ENCODE measurements around the gene DZIP1. TPM values are rescaled to one million over a fixed set of nuclear protein-coding genes. Genes with fewer than 3 reads are reported as not detected.
A peak's percentile ranks its signal among the peaks of the same experiment; 100 is the strongest.
"Not testable (repeated sequence)": the region's sequence is repeated elsewhere in the genome, so short reads cannot be mapped to it uniquely, and the experiment has no call there.

The DZIP1 gene
- total RNA-seq, 4 donors from 2014 or later, result 2.5 to 61.9 (median 5.2) TPM

- H3K9me3 ChIP-seq, result no peaks in the 10 kb centered on the region
- peak overlapping the region; percentile 89 to 98 (median 94) for H3K27ac ChIP-seq
- H3K27me3 ChIP-seq, result no peaks in the 10 kb centered on the region
- H3K4me1 ChIP-seq, result peaks cover 0 to 18% (median 0%) of the 10 kb centered on the region in 4 donors
- TF ChIP-seq POLR2A (IDR thresholded peaks at IDR 0.05) (no peak), CTCF (IDR thresholded peaks at IDR 0.05) (no peak)
- peak overlapping the region; percentile 85 to 92 (median 88) for H3K4me3 ChIP-seq
- peak in 1 of 3 donors; percentile 45 for DNase-seq
- no peaks in the 10 kb centered on the region for H3K36me3 ChIP-seq
These were observed 33.2 kb upstream of the DZIP1 start for GRCh38 chr13:95677564-95678266.

GRCh38 chr13:95676762-95677563 is 32.5 kb upstream of the DZIP1 start, which contains the start of gene DNAJC3:
DNAJC3 (plus strand) TSS chr13:95677139; CDS start chr13:95677256, 117 bp downstream.
- H3K27me3 ChIP-seq, result no peaks in the 10 kb centered on the region
- peaks cover 0 to 18% (median 0%) of the 10 kb centered on the region in 4 donors for H3K4me1 ChIP-seq
- no peak for TF ChIP-seq CTCF (IDR thresholded peaks at IDR 0.05)
- peak; percentile 96 to 98 for TF ChIP-seq POLR2A (IDR thresholded peaks at IDR 0.05)
- peak within 1 kb of the TSS; percentile 89 to 98 (median 94) for H3K27ac ChIP-seq
- peak within 1 kb of the TSS; percentile 85 to 92 (median 88) for H3K4me3 ChIP-seq
- DNase-seq, result peak; percentile 98 to 100 (median 99)
- H3K36me3 ChIP-seq, result no peaks in the 10 kb centered on the region
- no peaks in the 10 kb centered on the region for H3K9me3 ChIP-seq

- peaks cover 0 to 18% (median 0%) of the 10 kb centered on the region in 4 donors for H3K4me1 ChIP-seq
- H3K9me3 ChIP-seq, result no peaks in the 10 kb centered on the region
- H3K4me3 ChIP-seq, result peak overlapping the region; percentile 85 to 92 (median 88)
- TF ChIP-seq CTCF (IDR thresholded peaks at IDR 0.05) (no peak), POLR2A (IDR thresholded peaks at IDR 0.05) (no peak)
- H3K27ac ChIP-seq, result peak overlapping the region; percentile 89 to 98 (median 94)
- no peaks in the 10 kb centered on the region for H3K27me3 ChIP-seq
- no peaks in the 10 kb centered on the region for H3K36me3 ChIP-seq
- DNase-seq, result peak in 2 of 3 donors; percentile 47 to 68
These were observed 31.7 kb upstream of the DZIP1 start for GRCh38 chr13:95676105-95676761.

- no peak overlapping the region for H3K27ac ChIP-seq
- TF ChIP-seq POLR2A (IDR thresholded peaks at IDR 0.05), result no peak
- TF ChIP-seq CTCF (IDR thresholded peaks at IDR 0.05), result no peak
- peaks cover 0 to 18% (median 1%) of the 10 kb centered on the region in 4 donors for H3K9me3 ChIP-seq
- H3K4me3 ChIP-seq, result no peak overlapping the region
- DNase-seq, result no peak
- no peaks in the 10 kb centered on the region for H3K4me1 ChIP-seq
- H3K36me3 ChIP-seq, result no peaks in the 10 kb centered on the region
- no peaks in the 10 kb centered on the region for H3K27me3 ChIP-seq
These were observed 27.1 kb upstream of the DZIP1 start for GRCh38 chr13:95671597-95671996.

- H3K4me3 ChIP-seq, H3K27me3 ChIP-seq, H3K4me1 ChIP-seq, H3K36me3 ChIP-seq, H3K27ac ChIP-seq, DNase-seq: not testable (repeated sequence)
- peaks cover 0 to 27% (median 4%) of the 10 kb centered on the region in 4 donors for H3K9me3 ChIP-seq
These were observed 22.7 kb upstream of the DZIP1 start for GRCh38 chr13:95667235-95667634.
